GM12873 (cell line): Measurements from ENCODE around the gene KCNF1.

ENCODE experiments used
- CTCF ChIP-seq: IDR thresholded peaks from 2 replicates; pipeline ENCODE4 v1.5.1; 2012; ENCODE audit warnings: low read depth, mild to moderate bottlenecking, moderate library complexity, low read length, control low read depth; ENCODE audit not compliant: insufficient read depth; ENCODE audit errors: missing control alignments

Gene KCNF1

GRCh38 chr2:10876394-10876793 is 35.3 kb upstream of the KCNF1 start:
- TF ChIP-seq CTCF = no peak

DNA sequence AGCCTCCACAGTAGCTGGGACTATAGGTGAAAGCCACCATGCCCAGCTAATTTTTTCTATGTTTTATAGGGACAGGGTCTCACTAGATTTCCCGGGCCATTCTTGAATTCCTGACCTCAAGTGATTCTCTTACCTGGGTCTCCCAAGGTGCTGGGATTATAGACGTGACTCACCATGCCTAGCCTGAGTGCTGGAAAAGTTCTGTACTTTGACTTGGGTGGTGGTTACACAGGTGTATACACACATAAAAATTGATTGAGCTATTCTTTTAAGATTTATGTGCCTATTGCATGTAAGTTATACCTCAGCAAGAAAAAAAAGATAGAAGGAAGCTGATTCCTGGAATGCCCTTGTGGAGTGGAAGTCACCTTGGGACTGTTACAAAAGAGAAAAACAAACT is 34.8 kb upstream of the KCNF1 start:
- no peak for TF ChIP-seq CTCF

- TF ChIP-seq CTCF = no peak
These were observed 34.1 kb upstream of the KCNF1 start for GRCh38 chr2:10877651-10878111.

GRCh38 chr2:10878268-10878915 is 33.3 kb upstream of the KCNF1 start:
- no peak for TF ChIP-seq CTCF

DNA sequence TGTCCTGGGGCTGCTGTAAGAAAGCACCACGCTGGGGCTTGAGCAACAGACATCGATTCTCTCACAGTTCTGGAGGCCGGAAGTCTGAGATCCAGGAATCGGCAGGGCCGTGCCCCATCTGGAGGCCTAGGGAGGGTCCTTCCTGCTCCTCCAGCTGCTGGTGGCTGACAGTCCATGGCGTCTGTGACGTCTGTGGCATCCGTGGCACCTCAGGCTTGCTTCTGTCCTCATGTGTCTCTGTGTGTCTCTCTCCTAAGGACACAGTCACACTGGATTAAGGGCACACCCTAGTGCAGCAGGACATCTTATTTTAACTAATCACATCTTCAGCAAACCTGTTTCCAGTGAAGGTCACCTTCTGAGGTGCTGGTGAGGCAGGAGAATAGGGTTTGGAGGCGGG is 32.6 kb upstream of the KCNF1 start:
- TF ChIP-seq CTCF = no peak

- TF ChIP-seq CTCF = no peak
These were observed 31.8 kb upstream of the KCNF1 start for GRCh38 chr2:10879624-10880585.

DNA sequence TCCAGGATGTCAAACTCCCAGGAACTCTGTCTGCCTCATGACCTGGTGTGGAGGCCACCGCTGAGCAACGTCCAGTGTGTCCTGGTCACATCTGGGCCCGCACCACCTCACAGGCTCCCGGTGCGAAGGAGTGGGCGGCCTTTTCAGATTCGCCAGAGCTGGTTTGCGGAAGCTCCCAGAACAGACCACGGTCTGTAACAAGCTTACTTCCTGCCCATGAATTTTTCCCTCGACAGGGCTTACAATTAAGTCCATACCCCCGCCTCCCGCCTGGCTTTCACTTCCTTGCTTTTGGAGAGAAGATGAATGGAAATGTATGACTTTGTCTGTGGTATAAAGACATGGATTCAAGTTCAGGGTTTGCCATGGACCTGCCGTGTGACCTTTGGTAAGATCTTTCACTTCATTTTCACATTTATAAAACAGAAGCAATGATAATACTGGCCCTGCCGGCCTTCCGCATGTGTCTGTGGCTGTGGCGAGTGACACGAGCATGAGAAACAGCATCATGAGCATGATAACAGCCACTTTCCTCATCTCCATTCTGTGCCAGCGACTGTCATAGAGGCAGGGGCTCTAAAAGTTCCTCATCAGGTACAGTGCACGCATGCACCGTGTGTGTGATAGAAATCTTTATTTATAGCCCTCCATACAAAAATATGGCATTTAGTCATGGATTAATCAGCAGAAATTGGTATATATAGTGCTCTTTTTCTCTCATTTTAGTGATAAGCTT is 31.0 kb upstream of the KCNF1 start:
- TF ChIP-seq CTCF = no peak
